Measurements from ENCODE around the gene UBE2G2.

UBE2G2 gene

GRCh38 chr21:44801468-44802395, at the start of gene UBE2G2:
TSS of gene UBE2G2 (minus strand) at chr21:44801820. CDS start at chr21:44801748, 72 bp downstream.
- DNase-seq (ENCODE audit: low spot score), result peak; percentile 75

- DNase-seq (ENCODE audit: low spot score), result no peak
Measured at GRCh38 chr21:44850905-44851657, 49.5 kb upstream of the UBE2G2 start.

GRCh38 chr21:44850208-44850800, 48.7 kb upstream of the UBE2G2 start:
- no peak for DNase-seq (ENCODE audit: low spot score)

- DNase-seq (ENCODE audit: low spot score), result peak; percentile 57
Measured at GRCh38 chr21:44849616-44850130, 48.1 kb upstream of the UBE2G2 start.

- DNase-seq (ENCODE audit: low spot score), result no peak
Measured at GRCh38 chr21:44848821-44849521, 47.4 kb upstream of the UBE2G2 start.

- no peak for DNase-seq (ENCODE audit: low spot score)
Measured at GRCh38 chr21:44847261-44848056, 45.8 kb upstream of the UBE2G2 start.

GRCh38 chr21:44846485-44847260, 45.1 kb upstream of the UBE2G2 start:
- DNase-seq (ENCODE audit: low spot score), result no peak

- DNase-seq (ENCODE audit: low spot score), result peak; percentile 9
Measured at GRCh38 chr21:44846224-44846484, 44.5 kb upstream of the UBE2G2 start.

- peak; percentile 19 for DNase-seq (ENCODE audit: low spot score)
Measured at GRCh38 chr21:44845418-44846223, 44.0 kb upstream of the UBE2G2 start.

GRCh38 chr21:44844256-44844655, 42.6 kb upstream of the UBE2G2 start:
- DNase-seq (ENCODE audit: low spot score), result no peak

- no peak for DNase-seq (ENCODE audit: low spot score)
Measured at GRCh38 chr21:44842721-44843445, 41.3 kb upstream of the UBE2G2 start.

GRCh38 chr21:44842087-44842486, 40.5 kb upstream of the UBE2G2 start:
- no peak for DNase-seq (ENCODE audit: low spot score)

- DNase-seq (ENCODE audit: low spot score), result no peak
Measured at GRCh38 chr21:44840771-44841170, 39.2 kb upstream of the UBE2G2 start.

- no peak for DNase-seq (ENCODE audit: low spot score)
Measured at GRCh38 chr21:44838951-44839350, 37.3 kb upstream of the UBE2G2 start.

GRCh38 chr21:44838039-44838895, 36.6 kb upstream of the UBE2G2 start:
- no peak for DNase-seq (ENCODE audit: low spot score)

GRCh38 chr21:44837537-44837936, 35.9 kb upstream of the UBE2G2 start:
- no peak for DNase-seq (ENCODE audit: low spot score)

- DNase-seq (ENCODE audit: low spot score), result peak; percentile 20
Measured at GRCh38 chr21:44836666-44837471, 35.2 kb upstream of the UBE2G2 start.
